HG02884 (cell line): ENCODE results near the gene SETBP1.
A peak's percentile ranks its signal among the peaks of the same experiment; 100 is the strongest.

Experiments
- ATAC-seq: cut with Tn5 transposase; IDR thresholded peaks from one replicate; pipeline ENCODE4 v1.9.1; 2021; ENCODE audit warnings: mild to moderate bottlenecking, moderate library complexity; ENCODE audit not compliant: unreplicated experiment

SETBP1 gene

GRCh38 chr18:44680273-44681075 lies at the start of gene SETBP1:
Gene SETBP1, plus strand, starts transcription at chr18:44680888. Its CDS starts 20,459 bp downstream, at chr18:44701347.
- no peak for ATAC-seq

GRCh38 chr18:44632469-44633145 lies 48.1 kb upstream of the SETBP1 start:
- ATAC-seq: no peak

GRCh38 chr18:44635546-44635945 lies 45.1 kb upstream of the SETBP1 start:
- no peak for ATAC-seq

- ATAC-seq: peak; percentile 87
Measured at GRCh38 chr18:44636241-44636640, 44.4 kb upstream of the SETBP1 start.

GRCh38 chr18:44637210-44638033 lies 43.3 kb upstream of the SETBP1 start:
- ATAC-seq: no peak

- ATAC-seq: no peak
Measured at GRCh38 chr18:44638034-44638540, 42.6 kb upstream of the SETBP1 start.

- no peak for ATAC-seq
Measured at GRCh38 chr18:44638811-44639210, 41.9 kb upstream of the SETBP1 start.

GRCh38 chr18:44643004-44643403 lies 37.7 kb upstream of the SETBP1 start:
- no peak for ATAC-seq

- ATAC-seq: no peak
Measured at GRCh38 chr18:44651478-44651877, 29.2 kb upstream of the SETBP1 start.

GRCh38 chr18:44651918-44652572 lies 28.6 kb upstream of the SETBP1 start:
- no peak for ATAC-seq

- ATAC-seq: no peak
Measured at GRCh38 chr18:44652722-44653121, 28.0 kb upstream of the SETBP1 start.

- ATAC-seq: no peak
Measured at GRCh38 chr18:44654573-44654972, 26.1 kb upstream of the SETBP1 start.

- ATAC-seq: no peak
Measured at GRCh38 chr18:44655435-44655834, 25.3 kb upstream of the SETBP1 start.

GRCh38 chr18:44659771-44660170 lies 20.9 kb upstream of the SETBP1 start:
- ATAC-seq: no peak

- no peak for ATAC-seq
Measured at GRCh38 chr18:44668270-44668975, 12.3 kb upstream of the SETBP1 start.

- ATAC-seq: no peak
Measured at GRCh38 chr18:44671914-44672313, 8.8 kb upstream of the SETBP1 start.

GRCh38 chr18:44672506-44672905 lies 8.2 kb upstream of the SETBP1 start:
- ATAC-seq: no peak

- no peak for ATAC-seq
Measured at GRCh38 chr18:44673256-44673880, 7.3 kb upstream of the SETBP1 start.

- no peak for ATAC-seq
Measured at GRCh38 chr18:44677933-44678332, 2.8 kb upstream of the SETBP1 start.

- ATAC-seq: no peak
Measured at GRCh38 chr18:44678725-44679055, 2.0 kb upstream of the SETBP1 start.
